SU-DHL-6 (cell line): Measurements from ENCODE around the gene RNU5D-1.

Experiments
- EZH2phosphoT487 ChIP-seq: fragments of 200-600 bp; sonication (generic), shearing (Covaris generic); conservative IDR thresholded peaks from 2 replicates; pipeline ENCODE4 v1.6.1; 2018; ENCODE audit warnings: mild to moderate bottlenecking, antibody characterized with exemption, low read length, moderate library complexity, mixed read lengths
- TF ChIP-seq, protein P1 (sequence below): fragments of 200-600 bp; sonication (generic); IDR thresholded peaks from one replicate; pipeline ENCODE4 v1.5.1; 2017; ENCODE audit warnings: antibody characterized with exemption, mild to moderate bottlenecking, low read length, moderate library complexity; ENCODE audit not compliant: insufficient read depth, poor library complexity, severe bottlenecking

- TF ChIP-seq, protein P1, sequence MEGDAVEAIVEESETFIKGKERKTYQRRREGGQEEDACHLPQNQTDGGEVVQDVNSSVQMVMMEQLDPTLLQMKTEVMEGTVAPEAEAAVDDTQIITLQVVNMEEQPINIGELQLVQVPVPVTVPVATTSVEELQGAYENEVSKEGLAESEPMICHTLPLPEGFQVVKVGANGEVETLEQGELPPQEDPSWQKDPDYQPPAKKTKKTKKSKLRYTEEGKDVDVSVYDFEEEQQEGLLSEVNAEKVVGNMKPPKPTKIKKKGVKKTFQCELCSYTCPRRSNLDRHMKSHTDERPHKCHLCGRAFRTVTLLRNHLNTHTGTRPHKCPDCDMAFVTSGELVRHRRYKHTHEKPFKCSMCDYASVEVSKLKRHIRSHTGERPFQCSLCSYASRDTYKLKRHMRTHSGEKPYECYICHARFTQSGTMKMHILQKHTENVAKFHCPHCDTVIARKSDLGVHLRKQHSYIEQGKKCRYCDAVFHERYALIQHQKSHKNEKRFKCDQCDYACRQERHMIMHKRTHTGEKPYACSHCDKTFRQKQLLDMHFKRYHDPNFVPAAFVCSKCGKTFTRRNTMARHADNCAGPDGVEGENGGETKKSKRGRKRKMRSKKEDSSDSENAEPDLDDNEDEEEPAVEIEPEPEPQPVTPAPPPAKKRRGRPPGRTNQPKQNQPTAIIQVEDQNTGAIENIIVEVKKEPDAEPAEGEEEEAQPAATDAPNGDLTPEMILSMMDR, result no peak
- no peak for TF ChIP-seq EZH2phosphoT487
These were observed 48.0 kb upstream of the RNU5D-1 start for GRCh38 chr1:44778705-44779576.
